ENCODE measurements around the gene CHMP2A.
"Not testable (repeated sequence)": the region's sequence is repeated elsewhere in the genome, so short reads cannot be mapped to it uniquely, and the experiment has no call there.

Gene CHMP2A

GRCh38 chr19:58510084-58510862 lies 44.6 kb downstream of the CHMP2A start:
- DNase-seq: no peak

- DNase-seq: no peak
Measured at GRCh38 chr19:58509731-58510083, 45.2 kb downstream of the CHMP2A start.

GRCh38 chr19:58507602-58508223 lies 47.2 kb downstream of the CHMP2A start:
- DNase-seq: not testable (repeated sequence)
